GM13976 (cell line): ENCODE data around the gene CLIC1.
"Not testable (repeated sequence)": the region's sequence is repeated elsewhere in the genome, so short reads cannot be mapped to it uniquely, and the experiment has no call there.

Experiments used
- DNase-seq: peaks from one replicate; pipeline ENCODE4 v3.0.0; 2012; ENCODE audit warnings: low spot score
- in situ Hi-C: fragments of 300-500 bp; cut with MboI; formaldehyde crosslinking; loops from one replicate; pipeline ENCODE4 v1.12.0; 2022; ENCODE audit warnings: low sequenced_read_pairs, mixed read lengths, inconsistent platforms; ENCODE audit not compliant: unreplicated experiment
- TF ChIP-seq, protein P1 (sequence below): IDR thresholded peaks from 2 replicates; pipeline ENCODE4 v1.5.1; 2012; ENCODE audit warnings: borderline replicate concordance, mild to moderate bottlenecking; ENCODE audit not compliant: insufficient read depth; ENCODE audit errors: extremely low read depth, missing control alignments, control extremely low read depth

CLIC1 gene

DNA sequence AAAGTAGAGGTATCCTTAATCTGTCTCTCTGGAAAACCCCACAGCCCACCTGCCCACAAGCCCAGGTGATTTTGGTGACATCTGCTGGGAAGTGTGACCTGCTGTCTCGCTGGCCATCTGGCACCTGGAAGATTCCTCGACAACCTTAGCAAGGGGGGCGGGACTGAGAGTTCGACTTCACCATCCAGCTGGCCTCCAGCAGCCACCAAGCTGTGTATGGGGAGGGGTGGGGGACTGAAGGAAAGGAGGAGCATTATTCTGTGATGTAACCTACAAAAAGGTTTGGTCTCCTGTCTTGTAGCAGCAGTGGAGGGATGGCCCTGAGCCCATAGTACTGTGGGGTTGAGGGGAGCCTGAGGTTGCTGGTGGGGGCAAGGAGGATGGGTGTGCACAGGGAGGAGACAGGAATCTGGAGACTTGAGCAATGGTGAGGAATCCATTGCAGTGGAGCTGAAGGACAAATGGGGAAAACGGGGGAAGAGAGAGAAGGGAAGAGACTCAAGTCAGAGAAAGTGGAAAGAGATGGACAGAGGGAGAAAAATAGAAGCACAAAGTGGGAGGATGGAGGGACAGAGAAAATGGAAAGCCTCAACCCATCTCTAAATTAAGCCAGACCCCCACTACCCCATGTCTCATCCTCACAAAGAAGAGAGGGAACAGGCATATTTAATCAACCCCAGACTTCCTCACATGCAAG, 25.7 kb downstream of the CLIC1 start:
- in situ Hi-C loops: no loop called here
- TF ChIP-seq, protein P1, sequence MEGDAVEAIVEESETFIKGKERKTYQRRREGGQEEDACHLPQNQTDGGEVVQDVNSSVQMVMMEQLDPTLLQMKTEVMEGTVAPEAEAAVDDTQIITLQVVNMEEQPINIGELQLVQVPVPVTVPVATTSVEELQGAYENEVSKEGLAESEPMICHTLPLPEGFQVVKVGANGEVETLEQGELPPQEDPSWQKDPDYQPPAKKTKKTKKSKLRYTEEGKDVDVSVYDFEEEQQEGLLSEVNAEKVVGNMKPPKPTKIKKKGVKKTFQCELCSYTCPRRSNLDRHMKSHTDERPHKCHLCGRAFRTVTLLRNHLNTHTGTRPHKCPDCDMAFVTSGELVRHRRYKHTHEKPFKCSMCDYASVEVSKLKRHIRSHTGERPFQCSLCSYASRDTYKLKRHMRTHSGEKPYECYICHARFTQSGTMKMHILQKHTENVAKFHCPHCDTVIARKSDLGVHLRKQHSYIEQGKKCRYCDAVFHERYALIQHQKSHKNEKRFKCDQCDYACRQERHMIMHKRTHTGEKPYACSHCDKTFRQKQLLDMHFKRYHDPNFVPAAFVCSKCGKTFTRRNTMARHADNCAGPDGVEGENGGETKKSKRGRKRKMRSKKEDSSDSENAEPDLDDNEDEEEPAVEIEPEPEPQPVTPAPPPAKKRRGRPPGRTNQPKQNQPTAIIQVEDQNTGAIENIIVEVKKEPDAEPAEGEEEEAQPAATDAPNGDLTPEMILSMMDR: no peak
- no peak for DNase-seq

DNA sequence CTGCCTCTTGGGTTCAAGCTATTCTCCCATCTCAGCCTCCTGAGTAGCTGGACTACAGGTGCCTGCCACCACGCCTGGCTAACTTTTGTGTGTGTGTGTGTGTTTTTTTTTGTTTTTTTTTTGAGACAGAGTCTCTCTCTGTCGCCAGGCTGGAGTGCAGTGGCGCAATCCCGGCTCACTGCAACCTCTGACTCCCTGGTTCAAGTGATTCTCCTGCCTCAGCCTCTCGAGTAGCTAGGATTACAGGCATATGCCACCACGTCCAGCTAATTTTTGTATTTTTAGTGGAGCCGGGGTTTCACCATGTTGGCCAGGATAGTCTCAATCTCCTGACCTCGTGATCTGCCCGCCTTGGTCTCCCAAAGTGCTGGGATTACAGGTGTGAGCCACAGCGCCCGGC, 27.2 kb downstream of the CLIC1 start:
- not testable (repeated sequence) for DNase-seq

DNA sequence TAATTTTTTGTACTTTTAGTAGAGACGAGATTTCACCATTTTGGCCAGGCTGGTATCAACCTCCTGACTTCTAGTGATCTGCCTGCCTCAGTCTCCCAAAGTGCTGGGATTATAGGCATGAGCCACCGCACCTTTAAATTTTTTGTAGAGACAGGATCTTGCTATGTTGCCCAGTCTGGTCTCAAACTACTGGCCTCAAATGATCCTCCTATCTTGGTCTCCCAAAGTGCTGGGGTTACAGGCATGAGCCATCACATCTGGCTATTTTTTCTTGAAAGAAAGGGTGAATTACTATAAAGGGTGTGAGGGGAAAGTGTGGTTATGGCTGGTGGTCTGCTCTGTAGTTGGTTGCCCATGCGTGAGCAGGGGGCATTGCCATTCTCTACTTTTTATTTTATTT, 28.1 kb downstream of the CLIC1 start:
- TF ChIP-seq, protein P1: no peak
- no peak for DNase-seq
- in situ Hi-C loops: no loop called here

More for the DNA sequence above, 27.2 kb downstream of the CLIC1 start:
- in situ Hi-C loops: not testable (repeated sequence)

DNA sequence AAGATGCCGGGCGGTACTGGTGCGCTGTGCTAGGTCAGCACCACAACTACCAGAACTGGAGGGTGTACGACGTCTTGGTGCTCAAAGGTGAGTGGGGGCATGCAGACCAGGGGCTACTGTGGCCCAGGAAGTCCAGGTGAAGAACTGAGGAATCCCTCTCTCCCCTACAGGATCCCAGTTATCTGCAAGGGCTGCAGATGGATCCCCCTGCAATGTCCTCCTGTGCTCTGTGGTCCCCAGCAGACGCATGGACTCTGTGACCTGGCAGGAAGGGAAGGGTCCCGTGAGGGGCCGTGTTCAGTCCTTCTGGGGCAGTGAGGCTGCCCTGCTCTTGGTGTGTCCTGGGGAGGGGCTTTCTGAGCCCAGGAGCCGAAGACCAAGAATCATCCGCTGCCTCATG, 28.6 kb downstream of the CLIC1 start:
- in situ Hi-C loops: no loop called here
- DNase-seq: no peak
- TF ChIP-seq, protein P1: no peak

DNA sequence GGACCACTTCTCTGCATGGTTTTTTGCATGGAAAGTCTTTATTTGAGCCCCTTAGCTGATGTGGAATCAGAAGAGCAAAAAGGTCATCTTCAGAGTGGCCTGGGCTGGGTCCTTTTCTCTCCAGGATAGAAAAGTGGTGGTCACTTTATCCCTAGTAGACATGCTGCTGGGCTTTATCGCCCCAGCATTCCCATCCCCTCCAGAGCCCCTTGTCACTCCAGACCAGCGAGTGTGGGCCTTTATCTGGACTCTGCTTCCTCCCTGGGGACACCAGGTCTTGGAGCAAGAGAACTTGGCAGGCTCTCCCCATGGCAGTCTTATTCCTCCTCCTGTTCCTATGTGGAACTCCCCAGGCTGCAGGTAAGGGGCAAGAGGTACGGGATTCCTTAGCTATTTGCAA, 29.7 kb downstream of the CLIC1 start, which contains the start of gene LY6G6F:
LY6G6F (plus strand) TSS at position 268 of the 400 bp plus-strand sequence; CDS start at position 309, 41 bp downstream.
- no peak for DNase-seq
- TF ChIP-seq, protein P1: no peak
- in situ Hi-C loops: no loop called here

DNA sequence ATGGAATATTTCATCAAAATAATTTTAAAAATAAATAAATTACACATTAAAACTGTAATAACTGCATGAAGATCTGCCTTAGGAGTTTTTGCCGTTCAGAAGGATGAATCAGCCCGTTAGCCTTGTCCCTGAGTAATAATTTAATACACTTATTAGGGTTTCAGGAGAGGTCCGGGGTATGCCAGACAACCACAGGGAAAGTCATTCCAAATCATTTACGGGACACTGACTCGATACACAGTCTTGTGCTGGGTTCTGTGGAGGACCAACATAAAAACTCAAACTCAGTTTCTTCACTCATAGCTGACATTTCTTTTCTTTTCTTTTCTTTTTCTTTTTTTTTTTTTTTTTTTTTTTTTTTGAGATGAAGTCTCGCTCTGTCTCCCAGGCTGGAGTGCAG, 30.4 kb downstream of the CLIC1 start:
- no peak for DNase-seq
- TF ChIP-seq, protein P1: no peak
- in situ Hi-C loops: no loop called here

DNA sequence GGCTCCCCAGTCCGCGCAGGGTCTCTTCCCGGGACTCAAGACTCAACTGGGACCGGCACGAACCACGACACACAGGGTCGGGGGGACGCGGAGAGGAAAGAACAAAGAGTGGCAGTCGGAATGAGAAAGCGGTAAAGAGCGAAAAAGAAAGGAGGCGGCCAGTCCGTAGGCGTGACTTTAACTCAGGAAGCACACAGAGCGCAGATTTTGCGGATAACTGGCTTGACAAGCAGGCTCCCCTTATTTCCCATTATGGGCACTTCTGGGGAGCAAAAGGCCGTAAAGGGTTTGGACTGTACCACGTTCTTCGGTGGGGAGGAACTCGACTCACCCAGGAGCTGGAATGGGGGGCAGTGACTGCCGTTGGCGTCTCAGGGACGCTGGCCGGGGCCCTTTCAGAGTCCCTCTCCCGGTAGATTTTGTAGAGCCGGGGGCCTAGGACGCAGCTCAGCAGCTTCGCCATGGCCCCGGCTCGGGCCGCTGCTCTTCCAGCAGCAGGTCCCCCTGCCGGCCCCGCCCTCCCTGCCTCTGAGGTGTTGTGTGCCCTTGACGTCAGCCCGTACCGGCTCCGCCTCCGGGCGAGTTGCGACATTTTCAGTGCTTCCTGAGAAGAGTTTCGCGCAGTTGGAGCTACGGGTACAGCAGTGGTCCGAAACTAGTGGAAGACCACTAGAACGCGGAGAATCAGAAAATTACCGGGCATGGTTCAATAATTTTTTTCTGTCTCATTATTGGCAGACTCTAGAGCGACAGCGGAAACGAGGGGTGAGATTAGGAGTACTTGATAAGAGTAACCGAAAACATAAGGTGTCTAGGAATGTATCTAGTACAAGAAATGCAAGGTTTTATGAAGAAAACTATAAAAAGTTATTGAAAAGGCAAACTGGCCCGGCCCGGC, 33.3 kb downstream of the CLIC1 start, which contains the start of gene ABHD16A:
ABHD16A (minus strand) TSS at position 506 of the 898 bp plus-strand sequence; CDS start at position 463, 43 bp downstream.
- in situ Hi-C loops: no loop called here
- peak; percentile 99 for DNase-seq
- TF ChIP-seq, protein P1: no peak
